ENCODE data around the gene CEP164.

CEP164 gene

GRCh38 chr11:117441146-117441975 lies 113.7 kb downstream of the CEP164 start:
- TF ChIP-seq REST (IDR thresholded peaks at IDR 0.05; ENCODE audit: insufficient read depth in 1 of 2, low read depth in 2 of 2, low read length in 2 of 2) (no peak), SIN3A (IDR thresholded peaks at IDR 0.05; ENCODE audit: borderline replicate concordance, insufficient read depth, low read length) (no peak), FOXP2 (optimal IDR thresholded peaks at IDR 0.05; ENCODE audit: borderline replicate concordance, extremely low read depth, extremely low read length, insufficient read depth) (no peak), POLR2AphosphoS5 (IDR thresholded peaks at IDR 0.05; ENCODE audit: low read depth, low read length) (no peak), TAF1 (IDR thresholded peaks at IDR 0.05; ENCODE audit: borderline replicate concordance, insufficient read depth, low read length) (no peak)

DNA sequence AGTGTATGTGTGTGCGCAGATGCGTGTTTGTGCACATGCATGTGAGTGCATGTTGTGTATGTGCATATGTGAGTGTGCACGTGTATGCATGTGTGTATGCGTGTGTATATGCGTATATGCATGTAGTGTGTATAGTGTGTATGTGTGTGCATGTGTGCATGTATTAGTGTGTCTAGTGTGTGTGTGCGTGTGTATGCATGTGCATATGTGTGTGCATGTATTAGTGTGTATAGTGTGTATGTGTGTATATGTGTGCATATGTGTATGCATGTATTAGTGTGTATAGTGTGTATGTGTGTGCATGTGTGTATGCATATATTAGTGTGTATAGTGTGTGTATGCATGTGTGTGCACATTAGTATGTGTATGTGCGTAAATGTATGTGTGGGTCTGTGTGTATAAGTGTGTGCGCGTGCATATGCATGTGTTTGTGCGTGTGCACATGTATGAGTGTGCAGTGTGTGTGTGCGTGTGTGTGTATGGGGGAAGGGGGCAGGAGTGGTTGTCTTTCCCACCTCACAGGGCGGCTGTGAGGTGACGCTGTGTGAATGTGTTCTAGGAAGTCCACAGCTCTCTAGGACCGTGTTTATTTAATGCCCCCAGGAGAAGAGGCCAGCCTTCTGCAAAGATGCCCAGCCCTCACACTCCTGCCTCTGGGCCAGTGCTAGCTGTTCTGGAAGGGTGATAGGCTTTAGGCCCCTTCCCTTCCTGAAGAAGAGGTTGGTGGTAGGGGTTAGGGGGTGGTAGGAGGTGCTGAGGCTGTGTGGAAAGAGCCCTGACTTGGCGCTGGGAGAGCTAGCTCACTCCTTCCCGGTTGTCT lies 114.6 kb downstream of the CEP164 start:
- no peak for TF ChIP-seq FOXP2 (optimal IDR thresholded peaks at IDR 0.05; ENCODE audit: borderline replicate concordance, extremely low read depth, extremely low read length, insufficient read depth)
- no peak for TF ChIP-seq POLR2AphosphoS5 (IDR thresholded peaks at IDR 0.05; ENCODE audit: low read depth, low read length)
- TF ChIP-seq SIN3A (IDR thresholded peaks at IDR 0.05; ENCODE audit: borderline replicate concordance, insufficient read depth, low read length), result no peak
- no peak for TF ChIP-seq REST (IDR thresholded peaks at IDR 0.05; ENCODE audit: insufficient read depth in 1 of 2, low read depth in 2 of 2, low read length in 2 of 2)
- TF ChIP-seq TAF1 (IDR thresholded peaks at IDR 0.05; ENCODE audit: borderline replicate concordance, insufficient read depth, low read length), result no peak

DNA sequence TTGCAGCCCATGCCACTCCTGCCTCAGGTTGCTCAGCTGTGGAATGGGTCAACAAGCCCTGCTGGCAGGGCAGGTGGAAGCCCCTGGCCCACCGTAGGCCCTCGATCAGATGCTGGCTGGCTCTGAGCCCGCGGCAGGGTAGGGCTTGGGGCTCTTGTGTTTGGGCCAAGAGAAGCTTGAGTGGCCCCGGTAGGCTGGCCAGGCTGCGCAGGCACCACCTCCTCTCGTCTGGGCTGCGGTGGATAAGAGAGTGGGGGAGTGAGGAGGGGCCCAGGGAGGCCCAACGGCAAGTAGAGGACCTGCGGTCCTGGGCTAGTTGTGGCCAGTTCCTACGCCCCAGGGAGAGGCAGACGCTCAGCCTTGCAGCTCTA lies 115.2 kb downstream of the CEP164 start:
- TF ChIP-seq FOXP2 (optimal IDR thresholded peaks at IDR 0.05; ENCODE audit: borderline replicate concordance, extremely low read depth, extremely low read length, insufficient read depth) (no peak), POLR2AphosphoS5 (IDR thresholded peaks at IDR 0.05; ENCODE audit: low read depth, low read length) (no peak), SIN3A (IDR thresholded peaks at IDR 0.05; ENCODE audit: borderline replicate concordance, insufficient read depth, low read length) (no peak), TAF1 (IDR thresholded peaks at IDR 0.05; ENCODE audit: borderline replicate concordance, insufficient read depth, low read length) (no peak), REST (IDR thresholded peaks at IDR 0.05; ENCODE audit: insufficient read depth in 1 of 2, low read depth in 2 of 2, low read length in 2 of 2) (no peak)

DNA sequence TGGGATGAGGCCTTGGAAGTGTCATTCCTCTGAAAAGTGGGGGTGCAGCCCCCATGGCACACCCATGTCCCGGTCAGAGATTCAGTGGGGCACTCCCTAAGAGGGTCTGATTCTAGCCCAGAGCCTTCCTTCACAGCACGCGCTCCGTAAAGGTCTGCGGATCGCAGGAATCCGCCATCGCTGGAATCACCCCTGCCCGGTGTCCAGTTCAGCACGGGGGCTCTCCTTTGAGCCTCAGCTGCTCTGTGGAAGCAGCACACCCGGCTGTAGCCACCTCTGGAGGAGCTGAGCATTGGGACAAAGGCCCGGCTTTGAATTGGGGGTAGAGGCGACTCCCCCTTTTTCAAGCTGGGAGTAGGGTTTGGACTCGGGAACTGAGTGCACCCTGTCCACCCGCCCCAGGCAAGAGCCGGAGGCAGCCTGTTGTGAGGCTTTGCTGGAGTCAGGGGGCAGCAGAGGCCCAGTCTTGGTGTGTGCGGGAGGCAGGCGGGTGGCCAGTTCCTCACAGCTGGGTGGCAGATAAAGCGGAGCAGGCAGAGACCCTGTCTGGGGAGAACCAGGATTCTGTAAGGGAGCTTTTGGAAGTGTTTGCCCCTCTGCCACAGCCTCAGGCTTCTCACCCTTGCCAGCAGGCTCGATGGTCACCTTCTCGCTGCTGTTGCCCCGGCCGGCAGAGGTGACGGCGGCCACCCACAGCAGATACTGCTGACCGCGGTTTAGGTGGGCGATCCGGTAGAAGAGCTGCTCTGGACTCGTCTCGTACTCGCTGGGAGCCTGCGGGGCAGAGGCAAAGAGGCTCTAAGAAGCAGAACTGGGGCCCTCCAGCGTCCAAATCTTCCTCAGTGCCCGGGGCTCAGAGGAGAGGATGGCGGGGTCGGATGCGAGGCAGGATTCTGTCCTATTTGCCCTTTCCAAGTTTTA lies 115.9 kb downstream of the CEP164 start:
- TF ChIP-seq FOXP2 (optimal IDR thresholded peaks at IDR 0.05; ENCODE audit: borderline replicate concordance, extremely low read depth, extremely low read length, insufficient read depth) (no peak), REST (IDR thresholded peaks at IDR 0.05; ENCODE audit: insufficient read depth in 1 of 2, low read depth in 2 of 2, low read length in 2 of 2) (no peak), POLR2AphosphoS5 (IDR thresholded peaks at IDR 0.05; ENCODE audit: low read depth, low read length) (no peak), SIN3A (IDR thresholded peaks at IDR 0.05; ENCODE audit: borderline replicate concordance, insufficient read depth, low read length) (no peak), TAF1 (IDR thresholded peaks at IDR 0.05; ENCODE audit: borderline replicate concordance, insufficient read depth, low read length) (no peak)
